CD4-positive, alpha-beta T cell treated with Interleukin-21 for 1 hour (primary cell): ENCODE results near the gene TYW1.
A peak's percentile ranks its signal among the peaks of the same experiment; 100 is the strongest.
"Not testable (repeated sequence)": the region's sequence is repeated elsewhere in the genome, so short reads cannot be mapped to it uniquely, and the experiment has no call there.

ENCODE experiments used
- DNase-seq: peaks from one replicate; pipeline ENCODE4 v3.0.0-alpha.2; 2020

The TYW1 gene

DNA sequence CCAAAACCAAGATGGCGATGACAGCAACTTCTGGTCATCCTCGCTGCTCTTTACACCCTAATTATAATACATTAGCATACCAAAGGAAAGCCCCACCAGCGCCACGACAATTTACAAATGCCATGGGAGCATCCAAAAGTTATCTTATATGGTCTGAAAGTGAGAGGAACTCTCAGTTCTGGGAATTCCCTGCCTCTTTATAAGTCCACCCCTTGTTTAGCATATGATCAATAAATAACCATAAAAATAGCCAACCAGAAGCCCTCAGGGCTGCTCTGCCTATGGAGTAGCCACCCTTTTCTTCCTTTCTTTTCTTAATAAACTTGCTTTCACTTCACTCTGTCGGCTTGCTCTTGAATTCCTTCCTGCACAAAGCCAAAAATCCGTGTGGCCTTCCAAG, 262.7 kb downstream of the TYW1 start:
- DNase-seq: not testable (repeated sequence)

DNA sequence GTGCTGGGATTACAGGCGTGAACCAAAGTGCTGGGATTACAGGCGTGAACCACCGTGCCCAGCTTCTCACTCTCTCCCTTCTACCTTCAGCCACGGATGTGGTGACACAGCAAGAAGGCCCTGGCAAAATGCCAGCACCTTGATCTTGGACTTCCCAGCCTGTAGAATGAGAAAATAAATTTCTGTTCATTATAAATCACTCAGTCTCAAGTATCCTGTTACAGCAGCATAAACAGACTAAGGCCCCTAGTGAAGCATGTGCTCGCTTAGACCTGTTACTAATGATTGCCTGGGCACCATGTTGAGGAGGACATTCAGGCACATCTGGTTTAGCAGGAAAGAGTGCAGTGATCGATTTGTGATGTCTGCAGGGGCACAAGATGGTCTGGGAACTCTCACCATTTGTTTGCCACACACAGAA, 263.5 kb downstream of the TYW1 start:
- peak; percentile 40 for DNase-seq

DNA sequence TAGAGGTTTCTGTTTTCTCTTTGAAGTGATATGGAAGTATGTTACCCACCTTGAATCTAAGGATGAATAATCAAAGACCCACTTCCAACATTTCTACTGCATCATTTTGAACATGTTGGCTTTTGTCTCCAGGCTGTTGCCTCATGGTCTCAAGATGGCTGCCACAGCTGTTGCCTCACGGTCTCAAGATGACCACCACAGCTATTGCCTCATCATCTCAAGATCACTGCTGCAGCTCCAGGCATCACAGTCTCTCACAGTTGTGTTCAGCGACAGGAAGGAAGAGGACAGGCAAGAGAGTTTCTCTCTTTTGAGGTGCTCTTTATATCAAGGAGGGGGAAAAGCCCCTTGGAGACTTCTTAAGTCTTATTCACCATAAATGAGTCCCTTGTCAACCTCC, 267.4 kb downstream of the TYW1 start:
- not testable (repeated sequence) for DNase-seq

DNA sequence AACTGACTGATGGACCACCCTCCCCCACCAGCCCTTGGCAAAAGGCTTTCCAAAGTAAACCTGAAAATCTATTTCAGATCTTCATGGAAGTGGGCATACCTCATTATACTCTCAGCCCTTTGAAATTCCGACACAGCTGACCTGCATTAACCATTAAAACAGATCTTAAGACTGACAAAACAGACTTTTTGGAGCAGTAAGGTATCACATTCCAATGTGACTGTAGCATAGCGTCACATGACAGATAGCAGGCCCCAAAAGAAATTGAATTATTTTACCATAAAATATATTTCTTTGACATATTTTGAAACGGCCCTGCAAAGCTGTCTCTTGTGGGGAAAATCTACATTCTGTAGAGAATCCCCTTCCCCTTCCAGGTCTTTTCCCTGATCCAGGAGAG, 269.4 kb downstream of the TYW1 start:
- DNase-seq: not testable (repeated sequence)

DNA sequence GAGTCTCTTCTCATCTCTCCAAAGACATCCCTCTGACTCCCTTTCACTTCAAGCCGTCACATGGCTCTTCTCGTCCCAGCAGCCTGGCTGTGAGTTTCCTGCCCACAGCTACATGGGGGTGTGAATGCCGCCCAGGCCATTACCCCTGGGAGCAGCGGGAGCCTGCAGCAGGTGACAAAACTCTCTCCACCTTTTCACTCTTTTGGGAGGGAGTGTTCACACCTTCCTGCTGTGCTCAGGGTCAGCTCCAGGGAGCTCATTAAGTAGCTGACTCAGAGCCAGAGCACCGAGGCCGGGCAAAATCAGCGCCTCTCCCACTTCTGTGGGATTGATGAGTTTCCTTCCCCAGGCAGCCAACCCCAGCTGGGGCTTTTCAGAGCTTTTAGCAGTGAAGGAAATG, 271.3 kb downstream of the TYW1 start:
- no peak for DNase-seq

DNA sequence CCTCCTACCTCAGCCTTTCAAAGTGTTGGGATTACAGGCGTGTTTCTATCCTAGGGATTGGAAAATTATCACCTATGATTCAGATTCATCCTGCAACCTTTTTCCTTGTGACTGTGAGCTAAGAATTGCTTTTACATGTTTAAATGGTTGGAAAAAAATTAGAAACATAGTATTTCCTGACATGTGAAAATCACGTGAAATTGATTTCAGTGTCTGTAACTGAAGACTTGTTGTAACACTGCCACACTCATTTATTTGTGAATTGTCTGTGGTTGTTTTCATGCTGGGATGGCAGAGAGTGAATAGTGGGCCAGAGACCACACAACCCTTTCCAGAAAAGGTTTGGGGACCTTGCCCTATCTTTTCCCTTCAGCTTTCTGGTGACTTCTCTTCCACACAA, 273.3 kb downstream of the TYW1 start:
- not testable (repeated sequence) for DNase-seq
